Peyer's patch (tissue), 4 donors: ENCODE results near the gene NTRK2. TPM values are rescaled to one million over a fixed set of nuclear protein-coding genes. Genes with fewer than 3 reads are reported as not detected.

Source experiments
- DNase-seq, 3 donors: peaks; one replicate each; pipeline ENCODE4 v3.0.0-alpha.2; 2017 to 2019
- H3K27ac ChIP-seq, 4 donors: fragments of 200-600 bp; sonication (generic); one replicate each; pipeline ENCODE4 v1.5.1; 2016 to 2019
- H3K27me3 ChIP-seq, 2 donors: fragments of 200-600 bp; sonication (generic); one replicate each; pipeline ENCODE4 v1.5.1; 2019
- H3K36me3 ChIP-seq, 3 donors: fragments of 200-600 bp; sonication (generic); one replicate each; pipeline ENCODE4 v1.5.1; 2016 to 2019
- H3K4me1 ChIP-seq, 4 donors: fragments of 200-600 bp; sonication (generic); one replicate each; pipeline ENCODE4 v1.5.1; 2016 to 2019
- H3K4me3 ChIP-seq, 4 donors: fragments of 200-600 bp; sonication (generic); 1 replicate in 3 of 4; 2 replicates in 1 of 4; pipeline ENCODE4 v1.5.1; 2016 to 2019; ENCODE audit warnings: mild to moderate bottlenecking in 1 of 4
- H3K9me3 ChIP-seq, 4 donors: fragments of 200-600 bp; sonication (generic); one replicate each; pipeline ENCODE4 v1.5.1; 2016 to 2019; ENCODE audit warnings: mild to moderate bottlenecking in 1 of 4
- CTCF ChIP-seq, 6 experiments: fragments of 450-650 bp in 4 of 6; fragments of 200-600 bp in 2 of 6; sonication (generic) in 1 of 6; IDR thresholded peaks; one replicate each; pipeline ENCODE4 v1.5.1; 2017 to 2019; ENCODE audit warnings: antibody characterized with exemption in 6 of 6, mild to moderate bottlenecking in 3 of 6, moderate library complexity in 1 of 6
- POLR2A ChIP-seq, 2 donors: fragments of 450-650 bp; IDR thresholded peaks; one replicate each; pipeline ENCODE4 v1.5.1; 2017; ENCODE audit warnings: antibody characterized with exemption in 2 of 2, mild to moderate bottlenecking in 2 of 2, moderate library complexity in 2 of 2
- total RNA-seq, 4 donors: library from RNA; depleted of rRNA; stranded (reverse); fragments of >200 nt; gene quantifications; one replicate each; pipeline ENCODE4 v1.1.0, GENCODE V29; 2016

The NTRK2 gene
- total RNA-seq, 4 donors from 2014 or later: 0.35 to 1.7 (median 0.84) TPM

- no peaks in the 10 kb centered on the region for H3K9me3 ChIP-seq
- DNase-seq: no peak
- H3K27me3 ChIP-seq: no peaks in the 10 kb centered on the region
- H3K4me1 ChIP-seq: no peaks in the 10 kb centered on the region
- H3K36me3 ChIP-seq: no peaks in the 10 kb centered on the region
- no peak overlapping the region for H3K4me3 ChIP-seq
- no peak for TF ChIP-seq CTCF (IDR thresholded peaks at IDR 0.05)
- TF ChIP-seq POLR2A (IDR thresholded peaks at IDR 0.05): no peak
- no peak overlapping the region for H3K27ac ChIP-seq
Observed at GRCh38 chr9:84969084-84969483, 299.6 kb downstream of the NTRK2 start.

GRCh38 chr9:84969736-84970135, 300.2 kb downstream of the NTRK2 start:
- no peaks in the 10 kb centered on the region for H3K36me3 ChIP-seq
- no peaks in the 10 kb centered on the region for H3K4me1 ChIP-seq
- no peaks in the 10 kb centered on the region for H3K9me3 ChIP-seq
- no peak overlapping the region for H3K4me3 ChIP-seq
- H3K27ac ChIP-seq: no peak overlapping the region
- TF ChIP-seq POLR2A (IDR thresholded peaks at IDR 0.05) (no peak), CTCF (IDR thresholded peaks at IDR 0.05) (no peak)
- no peak for DNase-seq
- H3K27me3 ChIP-seq: no peaks in the 10 kb centered on the region

GRCh38 chr9:84970432-84970831, 300.9 kb downstream of the NTRK2 start:
- Histone ChIP-seq H3K27me3 (no peaks in the 10 kb centered on the region), H3K4me3 (no peak overlapping the region), H3K4me1 (no peaks in the 10 kb centered on the region), H3K9me3 (no peaks in the 10 kb centered on the region), H3K27ac (no peak overlapping the region), H3K36me3 (no peaks in the 10 kb centered on the region)
- DNase-seq: no peak
- no peak for TF ChIP-seq POLR2A (IDR thresholded peaks at IDR 0.05)
- TF ChIP-seq CTCF (IDR thresholded peaks at IDR 0.05): no peak

- Histone ChIP-seq H3K9me3 (no peaks in the 10 kb centered on the region), H3K4me3 (no peak overlapping the region), H3K27me3 (no peaks in the 10 kb centered on the region), H3K36me3 (no peaks in the 10 kb centered on the region), H3K4me1 (no peaks in the 10 kb centered on the region), H3K27ac (no peak overlapping the region)
- DNase-seq: no peak
- TF ChIP-seq POLR2A (IDR thresholded peaks at IDR 0.05): no peak
- no peak for TF ChIP-seq CTCF (IDR thresholded peaks at IDR 0.05)
Observed at GRCh38 chr9:84971571-84971970, 302.0 kb downstream of the NTRK2 start.

GRCh38 chr9:84974258-84974657, 304.7 kb downstream of the NTRK2 start:
- Histone ChIP-seq H3K4me1 (no peaks in the 10 kb centered on the region), H3K36me3 (no peaks in the 10 kb centered on the region), H3K27ac (no peak overlapping the region), H3K4me3 (no peak overlapping the region), H3K9me3 (no peaks in the 10 kb centered on the region), H3K27me3 (no peaks in the 10 kb centered on the region)
- DNase-seq: no peak
- no peak for TF ChIP-seq CTCF (IDR thresholded peaks at IDR 0.05)
- TF ChIP-seq POLR2A (IDR thresholded peaks at IDR 0.05): no peak

- Histone ChIP-seq H3K4me1 (no peaks in the 10 kb centered on the region), H3K27me3 (no peaks in the 10 kb centered on the region), H3K27ac (no peak overlapping the region), H3K4me3 (no peak overlapping the region), H3K9me3 (no peaks in the 10 kb centered on the region), H3K36me3 (no peaks in the 10 kb centered on the region)
- no peak for DNase-seq
- no peak for TF ChIP-seq CTCF (IDR thresholded peaks at IDR 0.05)
- TF ChIP-seq POLR2A (IDR thresholded peaks at IDR 0.05): no peak
Observed at GRCh38 chr9:84974855-84975254, 305.3 kb downstream of the NTRK2 start.
